ENCODE data around the gene LYST.

The LYST gene

GRCh38 chr1:235782601-235783000 is 84.1 kb downstream of the LYST start:
- Histone ChIP-seq H3K27ac (ENCODE audit: low read length) (no peak overlapping the region), H2AFZ (ENCODE audit: low read length) (no peak overlapping the region), H3K36me3 (replicated peaks; ENCODE audit: insufficient read depth, low read length) (no peaks in the 10 kb centered on the region), H3K9me3 (replicated peaks; ENCODE audit: insufficient read depth, low read length) (no peaks in the 10 kb centered on the region; the same call in 1 of the 2 replicates), H3K79me2 (ENCODE audit: low read length) (no peaks in the 10 kb centered on the region), H3K27me3 (replicated peaks; ENCODE audit: insufficient read depth, low read length) (no peaks in the 10 kb centered on the region), H3F3A (ENCODE audit: insufficient read depth, low read length) (no peaks in the 10 kb centered on the region), H3K9ac (ENCODE audit: low read length) (no peak overlapping the region), H4K20me1 (ENCODE audit: insufficient read depth, low read length) (no peaks in the 10 kb centered on the region), H3K4me1 (ENCODE audit: low read length) (no peaks in the 10 kb centered on the region), H3K9me2 (replicated peaks; ENCODE audit: insufficient read depth, low read length) (no peaks in the 10 kb centered on the region), H3K4me2 (ENCODE audit: low read depth, low read length) (no peak overlapping the region), H3K4me3 (ENCODE audit: low read length) (no peak overlapping the region)
- DNase-seq: no peak
- TF ChIP-seq EZH2 (optimal IDR thresholded peaks at IDR 0.05; ENCODE audit: low read depth, low read length) (no peak), EZH2phosphoT487 (IDR thresholded peaks at IDR 0.05; ENCODE audit: low read length) (no peak)
- TF ChIP-seq, protein P1, sequence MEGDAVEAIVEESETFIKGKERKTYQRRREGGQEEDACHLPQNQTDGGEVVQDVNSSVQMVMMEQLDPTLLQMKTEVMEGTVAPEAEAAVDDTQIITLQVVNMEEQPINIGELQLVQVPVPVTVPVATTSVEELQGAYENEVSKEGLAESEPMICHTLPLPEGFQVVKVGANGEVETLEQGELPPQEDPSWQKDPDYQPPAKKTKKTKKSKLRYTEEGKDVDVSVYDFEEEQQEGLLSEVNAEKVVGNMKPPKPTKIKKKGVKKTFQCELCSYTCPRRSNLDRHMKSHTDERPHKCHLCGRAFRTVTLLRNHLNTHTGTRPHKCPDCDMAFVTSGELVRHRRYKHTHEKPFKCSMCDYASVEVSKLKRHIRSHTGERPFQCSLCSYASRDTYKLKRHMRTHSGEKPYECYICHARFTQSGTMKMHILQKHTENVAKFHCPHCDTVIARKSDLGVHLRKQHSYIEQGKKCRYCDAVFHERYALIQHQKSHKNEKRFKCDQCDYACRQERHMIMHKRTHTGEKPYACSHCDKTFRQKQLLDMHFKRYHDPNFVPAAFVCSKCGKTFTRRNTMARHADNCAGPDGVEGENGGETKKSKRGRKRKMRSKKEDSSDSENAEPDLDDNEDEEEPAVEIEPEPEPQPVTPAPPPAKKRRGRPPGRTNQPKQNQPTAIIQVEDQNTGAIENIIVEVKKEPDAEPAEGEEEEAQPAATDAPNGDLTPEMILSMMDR (IDR thresholded peaks at IDR 0.05; ENCODE audit: low read length): no peak

GRCh38 chr1:235781807-235782206 is 84.9 kb downstream of the LYST start:
- no peaks in the 10 kb centered on the region for H3F3A ChIP-seq (ENCODE audit: insufficient read depth, low read length)
- TF ChIP-seq EZH2phosphoT487 (IDR thresholded peaks at IDR 0.05; ENCODE audit: low read length) (no peak), EZH2 (optimal IDR thresholded peaks at IDR 0.05; ENCODE audit: low read depth, low read length) (no peak)
- TF ChIP-seq, protein P1 (IDR thresholded peaks at IDR 0.05; ENCODE audit: low read length): no peak
- H3K27me3 ChIP-seq (replicated peaks; ENCODE audit: insufficient read depth, low read length): no peaks in the 10 kb centered on the region
- H2AFZ ChIP-seq (ENCODE audit: low read length): no peak overlapping the region
- H3K9me2 ChIP-seq (replicated peaks; ENCODE audit: insufficient read depth, low read length): no peaks in the 10 kb centered on the region
- H3K4me1 ChIP-seq (ENCODE audit: low read length): no peaks in the 10 kb centered on the region
- H3K4me2 ChIP-seq (ENCODE audit: low read depth, low read length): no peak overlapping the region
- no peak overlapping the region for H3K4me3 ChIP-seq (ENCODE audit: low read length)
- no peaks in the 10 kb centered on the region for H4K20me1 ChIP-seq (ENCODE audit: insufficient read depth, low read length)
- H3K36me3 ChIP-seq (replicated peaks; ENCODE audit: insufficient read depth, low read length): no peaks in the 10 kb centered on the region
- no peaks in the 10 kb centered on the region; the same call in 1 of the 2 replicates for H3K9me3 ChIP-seq (replicated peaks; ENCODE audit: insufficient read depth, low read length)
- no peak for DNase-seq
- H3K79me2 ChIP-seq (ENCODE audit: low read length): no peaks in the 10 kb centered on the region
- H3K9ac ChIP-seq (ENCODE audit: low read length): no peak overlapping the region
- H3K27ac ChIP-seq (ENCODE audit: low read length): no peak overlapping the region

DNA sequence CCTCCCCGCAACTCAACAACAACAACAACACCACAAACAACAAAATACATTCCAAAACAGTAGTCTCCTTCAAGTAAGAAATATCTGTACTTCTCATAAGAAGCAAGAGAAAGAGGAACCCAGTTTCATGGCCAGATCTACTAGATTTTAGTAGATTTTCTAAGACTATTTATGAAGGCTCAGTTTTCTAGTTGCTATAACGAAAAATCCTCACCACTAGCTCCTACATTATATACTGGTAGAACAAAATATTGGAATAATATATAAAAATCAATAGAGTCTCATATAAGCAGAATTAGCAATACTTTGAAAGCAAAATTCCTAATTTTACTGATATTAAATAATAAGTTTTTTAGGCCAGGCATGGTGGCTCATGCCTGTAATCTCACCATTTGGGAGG is 86.9 kb downstream of the LYST start:
- Histone ChIP-seq H3K9me3 (replicated peaks; ENCODE audit: insufficient read depth, low read length) (no peaks in the 10 kb centered on the region; the same call in 1 of the 2 replicates), H3K79me2 (ENCODE audit: low read length) (no peaks in the 10 kb centered on the region), H2AFZ (ENCODE audit: low read length) (no peak overlapping the region), H4K20me1 (ENCODE audit: insufficient read depth, low read length) (no peaks in the 10 kb centered on the region), H3K27ac (ENCODE audit: low read length) (no peak overlapping the region), H3K4me3 (ENCODE audit: low read length) (no peak overlapping the region), H3K9ac (ENCODE audit: low read length) (no peak overlapping the region), H3K36me3 (replicated peaks; ENCODE audit: insufficient read depth, low read length) (no peaks in the 10 kb centered on the region), H3K4me1 (ENCODE audit: low read length) (no peaks in the 10 kb centered on the region), H3K4me2 (ENCODE audit: low read depth, low read length) (no peak overlapping the region), H3F3A (ENCODE audit: insufficient read depth, low read length) (no peaks in the 10 kb centered on the region), H3K9me2 (replicated peaks; ENCODE audit: insufficient read depth, low read length) (no peaks in the 10 kb centered on the region), H3K27me3 (replicated peaks; ENCODE audit: insufficient read depth, low read length) (no peaks in the 10 kb centered on the region)
- no peak for DNase-seq
- no peak for TF ChIP-seq EZH2phosphoT487 (IDR thresholded peaks at IDR 0.05; ENCODE audit: low read length)

DNA sequence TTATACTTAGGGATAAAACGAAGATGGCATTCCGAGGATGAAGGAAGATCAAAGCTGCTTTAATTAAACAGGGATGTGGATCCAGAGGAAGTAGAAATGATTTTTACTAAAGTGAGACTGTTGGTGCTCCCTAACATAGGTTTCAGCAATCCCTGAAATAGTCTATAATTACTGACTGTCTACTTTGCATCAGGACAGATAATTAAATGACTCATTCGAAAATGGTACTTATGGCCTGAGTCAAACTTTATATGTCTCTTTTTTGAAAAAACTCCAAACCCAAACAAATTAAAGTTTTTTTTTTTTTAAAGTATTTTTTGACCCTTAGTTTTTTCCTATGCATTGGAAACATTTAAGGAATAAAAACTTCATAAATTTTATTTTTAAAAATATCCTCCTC is 90.3 kb downstream of the LYST start:
- Histone ChIP-seq H4K20me1 (ENCODE audit: insufficient read depth, low read length) (no peaks in the 10 kb centered on the region), H2AFZ (ENCODE audit: low read length) (no peak overlapping the region), H3K9ac (ENCODE audit: low read length) (no peak overlapping the region), H3K4me3 (ENCODE audit: low read length) (no peak overlapping the region), H3K27me3 (replicated peaks; ENCODE audit: insufficient read depth, low read length) (no peaks in the 10 kb centered on the region), H3K9me2 (replicated peaks; ENCODE audit: insufficient read depth, low read length) (no peaks in the 10 kb centered on the region), H3F3A (ENCODE audit: insufficient read depth, low read length) (no peaks in the 10 kb centered on the region), H3K79me2 (ENCODE audit: low read length) (no peaks in the 10 kb centered on the region), H3K36me3 (replicated peaks; ENCODE audit: insufficient read depth, low read length) (no peaks in the 10 kb centered on the region), H3K4me2 (ENCODE audit: low read depth, low read length) (no peak overlapping the region), H3K4me1 (ENCODE audit: low read length) (no peaks in the 10 kb centered on the region), H3K9me3 (replicated peaks; ENCODE audit: insufficient read depth, low read length) (no peaks in the 10 kb centered on the region; the same call in 1 of the 2 replicates), H3K27ac (ENCODE audit: low read length) (no peak overlapping the region)
- no peak for DNase-seq
- TF ChIP-seq EZH2 (optimal IDR thresholded peaks at IDR 0.05; ENCODE audit: low read depth, low read length) (no peak), EZH2phosphoT487 (IDR thresholded peaks at IDR 0.05; ENCODE audit: low read length) (no peak)
- TF ChIP-seq, protein P1 (IDR thresholded peaks at IDR 0.05; ENCODE audit: low read length): no peak

Measured in MM.1S (cell line).